HCT116 (cell line): ENCODE results near the gene BRD4. TPM values are rescaled to one million over a fixed set of nuclear protein-coding genes. Genes with fewer than 3 reads are reported as not detected.
A peak's percentile ranks its signal among the peaks of the same experiment; 100 is the strongest.

Experiments used
- ATAC-seq: fragments of 200-7000 bp; cut with Tn5 transposase; 2 replicates; pipeline ENCODE4 v1.9.1; 2020; ENCODE audit warnings: mild to moderate bottlenecking, moderate library complexity
- BruUV-seq: library from RNA; stranded (reverse); fragments of 400-500 nt; replicated peaks from 2 replicates; lab custom pipeline; 2021; lab: Mats Ljungman, UMichigan
- CTCF ChIA-PET: fragments of 300-600 bp; sonication (Branson Sonifier 250); formaldehyde crosslinking; loops from one replicate; lab custom pipeline; 2021; ENCODE audit warnings: antibody characterized with exemption; lab: Charles Lee
- POLR2A ChIA-PET: fragments of 300-600, 350-600 bp; sonication (Branson Sonifier 250); formaldehyde crosslinking; loops from one replicate; lab custom pipeline; 2021; ENCODE audit warnings: antibody characterized with exemption; lab: Charles Lee
- RAD21 ChIA-PET, 2 experiments: fragments of 300-600 bp; sonication (Branson Sonifier 250); formaldehyde crosslinking; loops; one replicate each; lab custom pipeline; 2023; ENCODE audit warnings: low total read pairs in 2 of 2; ENCODE audit not compliant: uncharacterized antibody in 2 of 2, unreplicated experiment in 2 of 2, low non-redundant PET in 1 of 2; lab: Charles Lee
- DNase-seq: peaks from one replicate; pipeline ENCODE4 v3.0.0-alpha.2; 2010; ENCODE audit warnings: low read depth, low spot score
- H2AFZ ChIP-seq: fragments of 200-600 bp; shearing (Covaris generic), sonication (generic); 2 replicates; pipeline ENCODE4 v1.6.1; 2017; ENCODE audit warnings: low read depth, mixed run types, mixed read lengths, antibody characterized with exemption, low read length; ENCODE audit not compliant: poor library complexity, severe bottlenecking
- H3K27ac ChIP-seq: 2 replicates; pipeline ENCODE4 v1.5.1; 2012; ENCODE audit warnings: low read depth, low read length
- H3K27me3 ChIP-seq: fragments of 200-600 bp; sonication (generic); 2 replicates; pipeline ENCODE4 v1.6.1; 2016; ENCODE audit warnings: mixed run types, low read length, mixed read lengths; ENCODE audit not compliant: insufficient read depth
- H3K36me3 ChIP-seq, 2 experiments: fragments of 200-500 bp in 1 of 2; fragments of 200-600 bp in 1 of 2; sonication (Bioruptor generic) in 1 of 2; sonication (generic) in 1 of 2; 2 replicates each; pipeline versions ENCODE4 v1.5.1 to v1.6.1; 2014 to 2016; ENCODE audit warnings: low read length in 2 of 2, inconsistent platforms in 1 of 2, mixed read lengths in 1 of 2, mixed run types in 1 of 2; ENCODE audit not compliant: insufficient read depth in 2 of 2, control insufficient read depth in 1 of 2
- H3K4me1 ChIP-seq, 2 experiments: fragments of 200-600 bp in 1 of 2; sonication (generic) in 1 of 2; 2 replicates each; pipeline versions ENCODE4 v1.5.1 to v1.6.1; 2012 to 2017; ENCODE audit warnings: low read length in 2 of 2, inconsistent platforms in 1 of 2, mild to moderate bottlenecking in 1 of 2, mixed read lengths in 1 of 2, mixed run types in 1 of 2, moderate library complexity in 1 of 2; ENCODE audit not compliant: insufficient read depth in 2 of 2, control insufficient read depth in 1 of 2
- H3K4me2 ChIP-seq: fragments of 200-600 bp; sonication (generic); 2 replicates; pipeline ENCODE4 v1.6.1; 2017; ENCODE audit warnings: mixed run types, low read length, mixed read lengths
- H3K4me3 ChIP-seq, 2 experiments: fragments of 200-600 bp in 1 of 2; sonication (generic) in 1 of 2; replicated peaks in 1 of 2; 2 replicates each; pipeline ENCODE4 v1.5.1; 2011 to 2016; ENCODE audit warnings: low read length in 2 of 2, control low read depth in 1 of 2, low read depth in 1 of 2, mild to moderate bottlenecking in 1 of 2, mixed read lengths in 1 of 2, mixed run types in 1 of 2
- H3K79me2 ChIP-seq: fragments of 200-600 bp; sonication (generic); 2 replicates; pipeline ENCODE4 v1.6.1; 2017; ENCODE audit warnings: mild to moderate bottlenecking, mixed run types, low read length, moderate library complexity, mixed read lengths; ENCODE audit not compliant: insufficient read depth
- H3K9ac ChIP-seq: fragments of 200-600 bp; sonication (generic); 2 replicates; pipeline ENCODE4 v1.6.1; 2016; ENCODE audit warnings: low read length, mixed read lengths
- H3K9me2 ChIP-seq: fragments of 200-600 bp; sonication (generic), shearing (Covaris generic); 2 replicates; pipeline ENCODE4 v1.6.1; 2017; ENCODE audit warnings: mixed run types, mild to moderate bottlenecking, moderate library complexity; ENCODE audit not compliant: insufficient read depth
- H3K9me3 ChIP-seq, 2 experiments: fragments of 200-500 bp in 1 of 2; fragments of 200-600 bp in 1 of 2; sonication (Bioruptor generic) in 1 of 2; sonication (generic) in 1 of 2; 2 replicates each; pipeline ENCODE4 v1.6.1; 2014 to 2017; ENCODE audit warnings: low read length in 2 of 2, mixed read lengths in 2 of 2, inconsistent platforms in 1 of 2, low read depth in 1 of 2, mild to moderate bottlenecking in 1 of 2, mixed run types in 1 of 2, moderate library complexity in 1 of 2; ENCODE audit not compliant: control insufficient read depth in 1 of 2, insufficient read depth in 1 of 2
- H4K20me1 ChIP-seq: fragments of 200-600 bp; sonication (generic), shearing (Covaris generic); 2 replicates; pipeline ENCODE4 v1.6.1; 2017; ENCODE audit warnings: mixed run types, mild to moderate bottlenecking, moderate library complexity; ENCODE audit not compliant: insufficient read depth
- ATF3 ChIP-seq: IDR thresholded peaks from 2 replicates; pipeline ENCODE4 v1.6.1; 2012
- CEBPB ChIP-seq: IDR thresholded peaks from 2 replicates; pipeline ENCODE4 v1.6.1; 2012; ENCODE audit warnings: low read depth
- EGR1 ChIP-seq: IDR thresholded peaks from 2 replicates; pipeline ENCODE4 v1.6.1; 2012; ENCODE audit warnings: low read depth
- ELF1 ChIP-seq: IDR thresholded peaks from 2 replicates; pipeline ENCODE4 v1.6.1; 2012; ENCODE audit warnings: low read depth, borderline replicate concordance
- EZH2 ChIP-seq: fragments of 200-600 bp; sonication (generic); IDR thresholded peaks from 2 replicates; pipeline ENCODE4 v1.6.1; 2017; ENCODE audit warnings: antibody characterized with exemption, mixed run types
- EZH2phosphoT487 ChIP-seq: fragments of 200-600 bp; IDR thresholded peaks from 2 replicates; pipeline ENCODE4 v1.6.1; 2018; ENCODE audit warnings: antibody characterized with exemption, borderline replicate concordance
- FOSL1 ChIP-seq: IDR thresholded peaks from 2 replicates; pipeline ENCODE4 v1.6.1; 2012; ENCODE audit warnings: low read depth
- JUND ChIP-seq: IDR thresholded peaks from 2 replicates; pipeline ENCODE4 v1.6.1; 2012
- MAX ChIP-seq: IDR thresholded peaks from 2 replicates; pipeline ENCODE4 v1.6.1; 2012
- RAD21 ChIP-seq: IDR thresholded peaks from 2 replicates; pipeline ENCODE4 v1.6.1; 2012; ENCODE audit warnings: low read depth, mild to moderate bottlenecking
- REST ChIP-seq: IDR thresholded peaks from 2 replicates; pipeline ENCODE4 v1.6.1; 2012; ENCODE audit warnings: low read depth
- SIN3A ChIP-seq: IDR thresholded peaks from 2 replicates; pipeline ENCODE4 v1.6.1; 2012; ENCODE audit warnings: low read depth
- SP1 ChIP-seq: IDR thresholded peaks from 2 replicates; pipeline ENCODE4 v1.6.1; 2012; ENCODE audit warnings: low read depth
- SRF ChIP-seq: IDR thresholded peaks from 2 replicates; pipeline ENCODE4 v1.6.1; 2012; ENCODE audit warnings: low read depth
- TCF7L2 ChIP-seq: IDR thresholded peaks from 2 replicates; pipeline ENCODE4 v1.7.0; 2011; ENCODE audit warnings: borderline replicate concordance, inconsistent platforms; ENCODE audit not compliant: insufficient read depth, insufficient read length; ENCODE audit errors: extremely low read depth
- ZNF274 ChIP-seq: fragments of 200-500 bp; sonication (Bioruptor generic); IDR thresholded peaks from 2 replicates; pipeline ENCODE4 v1.6.1; 2014; ENCODE audit warnings: mild to moderate bottlenecking, low read depth, low read length, inconsistent platforms
- intact Hi-C: fragments of 100-400 bp; cut with micrococcal nuclease; formaldehyde crosslinking; loops from 2 replicates; pipeline ENCODE4 v1.10.0; 2022
- total RNA-seq: library from RNA; stranded (reverse); gene quantifications from one replicate; pipeline ENCODE4 v1.2.1, GENCODE V29; 2021; ENCODE audit not compliant: unreplicated experiment
- TF ChIP-seq, protein P1 (sequence below): IDR thresholded peaks from 2 replicates; pipeline ENCODE4 v1.6.1; 2011; ENCODE audit warnings: mild to moderate bottlenecking, low read length, moderate library complexity; ENCODE audit not compliant: insufficient replicate concordance; ENCODE audit errors: extremely low read depth

The BRD4 gene
- total RNA-seq, 1 experiment from 2014 or later: 52.9 TPM

- TF ChIP-seq ATF3 (no peak), SIN3A (no peak), RAD21 (no peak), ELF1 (no peak), SP1 (no peak), FOSL1 (no peak), EZH2phosphoT487 (no peak), CEBPB (no peak), TCF7L2 (no peak)
- POLR2A ChIA-PET: no interaction called here
- Histone ChIP-seq H4K20me1 (no peaks in the 10 kb centered on the region), H3K79me2 (no peaks in the 10 kb centered on the region), H3K27me3 (no peaks in the 10 kb centered on the region), H3K4me3 (peak overlapping the region; percentile 39 to 59), H3K9me3 (no peaks in the 10 kb centered on the region), H2AFZ (no peak overlapping the region), H3K9me2 (no peaks in the 10 kb centered on the region), H3K36me3 (peaks cover 0 to 10% of the 10 kb centered on the region in 2 experiments; a peak in 2 of 4 replicates), H3K4me2 (peak overlapping the region; percentile 87), H3K4me1 (peaks cover 20 to 40% of the 10 kb centered on the region in 2 experiments), H3K27ac (peak overlapping the region; percentile 33), H3K9ac (peak overlapping the region; percentile 56; the same call in 1 of the 2 replicates)
- CTCF ChIA-PET: interaction anchor here (0.9 to 1.3 kb wide), 3 partner anchors 57 to 361 kb away, joined by 3 to 4 read pairs (median 4); no protein-coding TSS in a partner anchor
- BruUV-seq: no TSS peak
- ATAC-seq: no peak
- RAD21 ChIA-PET: no interaction called here
- intact Hi-C loops: no loop called here
- DNase-seq: no peak
These were observed 137.4 kb downstream of the BRD4 start for GRCh38 chr19:15194938-15195337.

DNA sequence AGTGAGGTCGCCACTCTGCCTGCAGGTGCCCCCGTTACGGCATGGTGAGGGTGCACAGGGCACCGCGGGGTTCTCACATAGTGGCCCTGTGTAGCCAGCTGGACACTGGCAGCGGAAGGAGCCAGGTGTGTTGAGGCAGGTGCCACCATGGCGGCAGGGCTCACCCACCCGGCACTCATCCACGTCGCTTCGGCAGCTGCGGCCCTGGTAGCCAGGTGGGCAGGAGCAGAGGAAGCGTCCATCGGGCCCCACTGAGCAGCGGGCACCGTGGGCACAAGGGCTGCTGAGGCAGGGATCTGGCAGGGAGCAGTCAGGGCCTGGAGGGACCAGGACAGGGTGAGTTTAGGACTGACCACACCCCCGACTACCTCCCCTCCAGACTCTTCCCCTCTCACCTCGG lies 140.4 kb downstream of the BRD4 start:
- BruUV-seq: no TSS peak
- no peak for ATAC-seq
- H4K20me1 ChIP-seq: no peaks in the 10 kb centered on the region
- H3K79me2 ChIP-seq: no peaks in the 10 kb centered on the region
- peaks cover 13 to 20% of the 10 kb centered on the region in 2 experiments for H3K4me1 ChIP-seq
- H3K9me3 ChIP-seq: no peaks in the 10 kb centered on the region
- intact Hi-C loops: no loop called here
- DNase-seq: no peak
- H3K9ac ChIP-seq: no peak overlapping the region
- POLR2A ChIA-PET: no interaction called here
- H3K4me2 ChIP-seq: no peak overlapping the region
- H3K9me2 ChIP-seq: no peaks in the 10 kb centered on the region
- no peak overlapping the region; the same call in 1 of the 2 replicates for H3K27ac ChIP-seq
- H3K4me3 ChIP-seq: no peak overlapping the region
- H3K36me3 ChIP-seq: peaks cover 0 to 10% of the 10 kb centered on the region in 2 experiments; a peak in 2 of 4 replicates
- H2AFZ ChIP-seq: no peak overlapping the region
- CTCF ChIA-PET: no interaction called here
- RAD21 ChIA-PET: no interaction called here
- no peaks in the 10 kb centered on the region for H3K27me3 ChIP-seq
- TF ChIP-seq REST (no peak), SIN3A (no peak), MAX (no peak), JUND (no peak), ZNF274 (no peak), SRF (no peak), EZH2 (no peak), EGR1 (no peak), CEBPB (no peak)
- TF ChIP-seq, protein P1, sequence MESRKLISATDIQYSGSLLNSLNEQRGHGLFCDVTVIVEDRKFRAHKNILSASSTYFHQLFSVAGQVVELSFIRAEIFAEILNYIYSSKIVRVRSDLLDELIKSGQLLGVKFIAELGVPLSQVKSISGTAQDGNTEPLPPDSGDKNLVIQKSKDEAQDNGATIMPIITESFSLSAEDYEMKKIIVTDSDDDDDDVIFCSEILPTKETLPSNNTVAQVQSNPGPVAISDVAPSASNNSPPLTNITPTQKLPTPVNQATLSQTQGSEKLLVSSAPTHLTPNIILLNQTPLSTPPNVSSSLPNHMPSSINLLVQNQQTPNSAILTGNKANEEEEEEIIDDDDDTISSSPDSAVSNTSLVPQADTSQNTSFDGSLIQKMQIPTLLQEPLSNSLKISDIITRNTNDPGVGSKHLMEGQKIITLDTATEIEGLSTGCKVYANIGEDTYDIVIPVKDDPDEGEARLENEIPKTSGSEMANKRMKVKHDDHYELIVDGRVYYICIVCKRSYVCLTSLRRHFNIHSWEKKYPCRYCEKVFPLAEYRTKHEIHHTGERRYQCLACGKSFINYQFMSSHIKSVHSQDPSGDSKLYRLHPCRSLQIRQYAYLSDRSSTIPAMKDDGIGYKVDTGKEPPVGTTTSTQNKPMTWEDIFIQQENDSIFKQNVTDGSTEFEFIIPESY: no peak
